ENCODE measurements around the gene CDK1.

CDK1 gene

DNA sequence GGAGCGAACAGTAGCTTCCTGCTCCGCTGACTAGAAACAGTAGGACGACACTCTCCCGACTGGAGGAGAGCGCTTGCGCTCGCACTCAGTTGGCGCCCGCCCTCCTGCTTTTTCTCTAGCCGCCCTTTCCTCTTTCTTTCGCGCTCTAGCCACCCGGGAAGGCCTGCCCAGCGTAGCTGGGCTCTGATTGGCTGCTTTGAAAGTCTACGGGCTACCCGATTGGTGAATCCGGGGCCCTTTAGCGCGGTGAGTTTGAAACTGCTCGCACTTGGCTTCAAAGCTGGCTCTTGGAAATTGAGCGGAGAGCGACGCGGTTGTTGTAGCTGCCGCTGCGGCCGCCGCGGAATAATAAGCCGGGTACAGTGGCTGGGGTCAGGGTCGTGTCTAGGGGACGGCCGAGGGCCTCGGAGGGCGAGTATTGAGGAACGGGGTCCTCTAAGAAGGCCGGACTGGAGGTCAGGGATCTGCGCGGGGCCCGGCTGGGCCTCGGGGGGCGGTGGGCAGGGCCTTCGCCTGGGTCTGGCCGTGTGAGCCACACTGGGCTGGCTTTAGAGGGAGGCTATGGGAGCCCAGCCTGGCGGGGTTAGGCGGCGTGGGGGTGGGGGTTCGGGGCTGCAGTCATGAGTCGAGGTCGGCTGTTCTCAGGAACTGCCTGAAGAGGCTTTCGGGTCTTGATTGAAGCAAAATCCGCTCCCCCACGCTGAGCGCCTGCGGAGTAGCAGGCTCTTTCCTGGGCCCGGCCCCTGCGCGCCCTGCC is at the start of gene CDK1:
Gene CDK1, plus strand, starts transcription at position 265 of the 757 bp plus-strand sequence. CDS start 1,688 bp downstream, outside the sequence.
- no peaks in the 10 kb centered on the region for H3K27me3 Mint-ChIP-seq
- H3K4me3 Mint-ChIP-seq, result peak within 1 kb of the TSS; percentile 98
- H3K4me1 Mint-ChIP-seq (ENCODE audit: low read depth), result peaks cover 28% of the 10 kb centered on the region
- H3K9me3 Mint-ChIP-seq, result no peaks in the 10 kb centered on the region
- peaks cover 46% of the 10 kb centered on the region for H3K36me3 Mint-ChIP-seq (ENCODE audit: low read depth)
- peak; percentile 94 for DNase-seq
- H3K27ac Mint-ChIP-seq, result peak within 1 kb of the TSS; percentile 98

DNA sequence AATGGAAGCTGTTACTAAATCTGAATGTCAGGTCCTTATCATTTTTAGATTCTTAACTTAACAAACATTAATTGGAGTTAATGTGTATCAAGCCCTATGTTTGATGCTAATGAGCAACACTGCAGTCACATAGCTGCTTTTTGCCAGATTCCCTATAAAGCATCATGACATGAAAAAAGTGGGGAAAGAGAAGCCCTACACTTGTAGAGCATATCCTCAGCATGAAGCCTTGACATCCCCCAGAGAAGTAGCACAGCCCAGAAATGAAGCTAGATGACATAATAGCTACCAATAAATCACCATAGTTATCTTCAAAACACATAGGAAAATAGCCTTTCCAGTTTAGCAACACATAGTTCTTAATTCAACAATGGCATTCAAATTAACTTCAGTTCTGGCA is 49.2 kb upstream of the CDK1 start:
- Mint-ChIP-seq H3K27ac (peak overlapping the region; percentile 83), H3K36me3 (ENCODE audit: low read depth) (peaks cover 5% of the 10 kb centered on the region), H3K4me3 (no peak overlapping the region), H3K27me3 (no peaks in the 10 kb centered on the region), H3K4me1 (ENCODE audit: low read depth) (peaks cover 76% of the 10 kb centered on the region), H3K9me3 (peaks cover 2% of the 10 kb centered on the region)
- DNase-seq, result no peak

DNA sequence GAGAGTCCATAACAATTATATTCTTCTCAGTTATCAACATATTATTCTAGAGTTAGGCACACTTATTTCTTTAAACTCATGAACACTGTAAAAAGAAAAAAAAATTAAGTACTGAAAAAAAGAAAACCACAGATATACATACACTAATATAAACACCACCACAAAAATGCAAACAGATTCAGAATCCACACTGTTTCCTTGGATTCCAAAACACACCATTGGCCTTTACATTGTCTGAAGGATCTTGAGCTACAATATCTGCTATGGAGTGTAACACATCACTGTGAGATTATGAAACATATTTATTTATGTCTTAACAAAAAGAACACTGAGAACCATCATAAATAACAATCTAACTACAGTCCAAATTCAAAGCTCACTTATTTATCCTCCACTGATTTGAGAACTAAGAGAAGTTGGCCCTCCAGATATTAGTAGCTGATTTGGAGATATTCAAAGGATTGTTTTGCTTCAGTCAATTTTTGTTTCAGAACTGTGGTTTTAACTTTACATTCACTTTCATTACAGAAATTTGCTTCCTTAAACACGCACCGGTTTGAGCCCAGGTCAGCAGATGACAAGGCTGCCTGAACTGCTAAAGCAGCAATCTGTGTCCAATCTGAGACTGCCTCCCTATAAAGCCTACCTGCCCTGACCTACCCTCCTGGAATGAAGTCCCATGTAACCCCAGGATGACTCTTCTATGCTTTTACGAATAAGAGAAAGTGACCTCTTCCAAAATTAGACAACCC is 47.0 kb upstream of the CDK1 start:
- Mint-ChIP-seq H3K27me3 (peaks cover 2% of the 10 kb centered on the region), H3K36me3 (ENCODE audit: low read depth) (peaks cover 3% of the 10 kb centered on the region), H3K27ac (peak overlapping the region; percentile 81), H3K9me3 (no peaks in the 10 kb centered on the region), H3K4me3 (peak overlapping the region; percentile 84), H3K4me1 (ENCODE audit: low read depth) (peaks cover 59% of the 10 kb centered on the region)
- peak; percentile 44 for DNase-seq

DNA sequence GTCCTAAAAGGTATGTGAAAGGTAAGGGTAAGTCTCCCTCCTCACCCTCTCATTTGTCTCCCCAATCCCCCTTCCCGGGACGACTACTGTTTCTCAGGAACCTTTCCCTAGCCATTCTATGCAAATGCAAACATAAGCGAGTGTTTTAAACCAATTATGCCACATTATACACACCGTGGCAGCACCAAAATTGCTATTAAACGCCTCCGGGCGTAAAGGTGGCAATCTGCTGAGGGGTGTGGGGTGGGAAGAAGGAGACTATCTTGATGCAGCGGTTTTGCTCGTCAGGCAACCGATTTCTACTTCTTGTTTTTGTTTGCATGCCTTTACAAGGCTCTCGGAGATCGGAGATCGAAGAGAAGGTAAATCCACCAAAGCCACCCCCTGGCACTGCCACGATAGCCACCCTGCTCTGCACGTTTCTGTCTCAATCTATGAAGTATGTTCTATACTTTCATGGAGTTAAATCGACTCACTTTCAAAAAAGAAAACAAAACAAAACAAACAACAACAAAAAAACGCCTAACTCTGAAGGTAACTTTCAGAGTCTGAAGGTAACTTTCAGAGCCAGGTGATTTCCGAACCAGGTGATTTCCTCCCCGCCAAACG is 46.0 kb upstream of the CDK1 start:
- Mint-ChIP-seq H3K27ac (peak overlapping the region; percentile 81), H3K27me3 (peaks cover 2% of the 10 kb centered on the region), H3K9me3 (no peaks in the 10 kb centered on the region), H3K4me3 (peak overlapping the region; percentile 84), H3K36me3 (ENCODE audit: low read depth) (peaks cover 3% of the 10 kb centered on the region), H3K4me1 (ENCODE audit: low read depth) (peaks cover 49% of the 10 kb centered on the region)
- peak; percentile 42 for DNase-seq

DNA sequence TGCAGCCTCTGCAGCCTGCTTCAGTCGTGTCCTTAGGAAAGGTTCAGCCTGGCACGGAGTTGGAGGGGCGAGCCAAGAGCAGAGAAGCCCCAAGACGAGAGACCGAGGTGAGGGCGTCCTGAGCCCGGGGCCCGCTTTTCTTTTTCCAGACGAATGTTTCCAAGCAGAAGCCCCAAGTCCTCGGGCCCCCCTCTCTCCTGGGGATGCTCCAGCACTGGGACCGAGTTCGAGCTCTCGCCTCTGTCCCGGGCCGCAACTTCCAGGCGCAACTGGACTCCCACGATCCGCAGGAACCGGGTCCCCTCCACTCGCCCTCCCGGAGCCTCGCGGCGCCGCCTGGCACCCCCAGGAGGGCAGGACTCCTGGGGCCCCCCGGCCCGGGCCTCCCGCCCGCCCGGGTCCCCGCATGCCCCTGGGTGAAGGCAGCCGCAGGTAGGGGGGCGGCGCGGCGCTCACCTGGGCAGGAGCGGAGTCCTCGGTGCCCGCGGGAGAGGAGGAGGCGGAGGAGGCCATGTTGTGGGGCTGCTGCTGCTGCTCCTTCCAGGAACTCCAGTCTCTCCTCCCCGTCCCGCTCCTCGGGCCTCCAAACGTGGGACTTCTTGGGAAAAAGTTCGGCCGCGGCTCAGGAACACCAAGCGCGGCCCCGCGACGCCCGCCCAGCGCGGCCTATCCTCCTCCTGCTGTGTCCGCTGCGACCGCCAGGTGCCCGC is 45.3 kb upstream of the CDK1 start:
- peaks cover 3% of the 10 kb centered on the region for H3K36me3 Mint-ChIP-seq (ENCODE audit: low read depth)
- peaks cover 2% of the 10 kb centered on the region for H3K27me3 Mint-ChIP-seq
- H3K4me3 Mint-ChIP-seq, result peak overlapping the region; percentile 84
- H3K27ac Mint-ChIP-seq, result peak overlapping the region; percentile 81
- no peaks in the 10 kb centered on the region for H3K9me3 Mint-ChIP-seq
- H3K4me1 Mint-ChIP-seq (ENCODE audit: low read depth), result peaks cover 42% of the 10 kb centered on the region
- peak; percentile 71 for DNase-seq

DNA sequence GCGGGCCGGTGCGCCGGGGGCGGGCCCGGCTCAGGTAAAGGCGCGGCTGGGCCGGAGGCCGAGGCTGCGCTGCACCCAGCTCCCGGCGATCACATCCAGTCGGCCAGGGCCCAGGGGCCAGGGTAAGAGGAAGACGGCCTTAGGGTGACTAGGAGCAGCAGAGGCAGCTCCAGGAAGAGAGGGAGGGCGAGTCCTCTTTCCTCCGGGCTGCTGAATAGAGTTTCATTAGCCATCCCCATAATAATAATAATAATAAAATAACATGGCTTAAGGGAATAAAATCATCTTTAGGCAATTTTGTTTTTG is 44.8 kb upstream of the CDK1 start:
- DNase-seq, result no peak
- peaks cover 3% of the 10 kb centered on the region for H3K36me3 Mint-ChIP-seq (ENCODE audit: low read depth)
- H3K4me3 Mint-ChIP-seq, result peak overlapping the region; percentile 84
- no peak overlapping the region for H3K27ac Mint-ChIP-seq
- H3K27me3 Mint-ChIP-seq, result peaks cover 2% of the 10 kb centered on the region
- H3K9me3 Mint-ChIP-seq, result no peaks in the 10 kb centered on the region
- peaks cover 39% of the 10 kb centered on the region for H3K4me1 Mint-ChIP-seq (ENCODE audit: low read depth)

DNA sequence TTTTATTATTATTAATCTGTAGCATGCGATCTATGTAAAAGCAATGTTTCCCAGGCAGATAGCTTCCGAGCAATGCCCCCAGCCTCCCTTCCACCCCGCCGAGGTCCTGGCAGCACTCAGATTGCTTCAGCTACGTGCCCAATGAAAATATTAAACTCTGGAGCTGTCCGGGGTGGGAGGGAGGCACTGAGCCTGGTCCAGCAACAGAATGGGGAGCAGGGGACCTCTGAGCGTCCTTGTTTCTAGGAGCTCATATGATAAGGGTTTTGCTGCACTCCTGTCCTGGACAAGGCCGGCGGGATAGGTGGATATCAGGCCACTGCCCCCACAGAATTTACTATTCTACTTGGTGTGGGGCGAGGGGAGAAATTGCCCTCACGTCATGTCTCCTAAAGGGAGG is 44.5 kb upstream of the CDK1 start:
- H3K27ac Mint-ChIP-seq, result no peak overlapping the region
- no peaks in the 10 kb centered on the region for H3K9me3 Mint-ChIP-seq
- peaks cover 36% of the 10 kb centered on the region for H3K4me1 Mint-ChIP-seq (ENCODE audit: low read depth)
- H3K36me3 Mint-ChIP-seq (ENCODE audit: low read depth), result peaks cover 3% of the 10 kb centered on the region
- peaks cover 2% of the 10 kb centered on the region for H3K27me3 Mint-ChIP-seq
- H3K4me3 Mint-ChIP-seq, result peak overlapping the region; percentile 84
- DNase-seq, result no peak

DNA sequence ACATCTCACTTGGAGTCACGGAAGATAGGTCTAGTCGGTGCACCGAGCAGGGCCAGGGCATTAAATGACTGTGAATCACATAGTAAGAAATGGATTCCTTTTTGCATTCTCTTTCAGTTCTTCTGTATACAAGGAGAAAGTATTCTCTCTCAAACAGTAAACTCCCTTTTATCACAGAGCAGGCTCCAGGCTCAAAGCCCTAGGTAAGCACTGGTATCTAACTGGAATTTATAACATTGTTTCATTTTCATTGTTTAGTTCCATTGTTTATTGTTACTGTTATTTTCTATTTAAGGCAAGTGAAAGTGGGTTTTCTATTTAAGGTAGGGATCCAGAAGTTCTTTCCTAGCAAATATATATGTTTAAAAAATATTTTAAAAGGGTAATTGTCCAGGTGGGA is 44.1 kb upstream of the CDK1 start:
- no peak overlapping the region for H3K27ac Mint-ChIP-seq
- H3K36me3 Mint-ChIP-seq (ENCODE audit: low read depth), result peaks cover 3% of the 10 kb centered on the region
- H3K4me3 Mint-ChIP-seq, result peak overlapping the region; percentile 84
- DNase-seq, result no peak
- H3K9me3 Mint-ChIP-seq, result no peaks in the 10 kb centered on the region
- peaks cover 2% of the 10 kb centered on the region for H3K27me3 Mint-ChIP-seq
- H3K4me1 Mint-ChIP-seq (ENCODE audit: low read depth), result peaks cover 32% of the 10 kb centered on the region

DNA sequence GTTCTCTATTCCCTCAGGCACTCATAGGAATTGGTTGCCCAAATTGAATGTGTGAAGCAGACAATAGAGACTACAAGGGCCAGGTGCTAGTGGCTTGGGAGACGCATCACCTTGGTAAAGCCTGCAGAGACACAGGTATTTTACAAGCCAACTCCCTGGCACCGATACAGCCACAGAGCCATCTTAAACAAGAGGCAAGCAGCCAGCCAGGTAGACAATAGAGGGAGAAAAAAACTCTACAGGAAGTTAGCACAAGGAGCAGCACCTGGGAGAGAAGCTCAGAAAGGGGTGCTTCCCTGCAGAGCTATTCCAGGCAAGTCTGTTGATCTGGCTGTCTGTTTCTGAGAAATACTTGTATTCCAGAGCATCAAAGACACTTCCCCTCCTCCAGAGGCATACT is 43.0 kb upstream of the CDK1 start:
- H3K4me3 Mint-ChIP-seq, result no peak overlapping the region
- H3K27me3 Mint-ChIP-seq, result peaks cover 2% of the 10 kb centered on the region
- no peaks in the 10 kb centered on the region for H3K9me3 Mint-ChIP-seq
- no peak overlapping the region for H3K27ac Mint-ChIP-seq
- peaks cover 24% of the 10 kb centered on the region for H3K4me1 Mint-ChIP-seq (ENCODE audit: low read depth)
- H3K36me3 Mint-ChIP-seq (ENCODE audit: low read depth), result peaks cover 3% of the 10 kb centered on the region
- no peak for DNase-seq

DNA sequence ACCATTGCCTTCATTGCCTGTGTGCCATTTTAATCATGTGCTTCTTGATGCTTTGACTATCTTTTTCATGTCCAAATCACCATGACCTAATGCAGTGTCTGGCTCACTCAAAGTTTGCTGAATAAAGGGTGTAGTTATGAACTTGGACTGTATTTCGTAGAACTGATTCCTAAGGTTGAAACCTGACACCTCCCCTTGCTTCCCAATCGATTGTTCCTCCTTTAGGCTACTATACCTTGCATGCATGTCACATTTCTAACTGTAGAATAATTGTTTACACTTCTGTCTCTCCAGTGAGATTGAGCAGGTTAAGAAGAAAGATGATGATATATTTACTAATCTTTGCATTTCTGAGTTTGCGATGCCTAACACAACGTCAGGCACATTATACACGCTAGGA is 41.0 kb upstream of the CDK1 start:
- Mint-ChIP-seq H3K4me3 (no peak overlapping the region), H3K9me3 (no peaks in the 10 kb centered on the region), H3K27ac (no peak overlapping the region), H3K27me3 (peaks cover 2% of the 10 kb centered on the region), H3K36me3 (ENCODE audit: low read depth) (peaks cover 3% of the 10 kb centered on the region), H3K4me1 (ENCODE audit: low read depth) (peaks cover 6% of the 10 kb centered on the region)
- DNase-seq, result no peak

DNA sequence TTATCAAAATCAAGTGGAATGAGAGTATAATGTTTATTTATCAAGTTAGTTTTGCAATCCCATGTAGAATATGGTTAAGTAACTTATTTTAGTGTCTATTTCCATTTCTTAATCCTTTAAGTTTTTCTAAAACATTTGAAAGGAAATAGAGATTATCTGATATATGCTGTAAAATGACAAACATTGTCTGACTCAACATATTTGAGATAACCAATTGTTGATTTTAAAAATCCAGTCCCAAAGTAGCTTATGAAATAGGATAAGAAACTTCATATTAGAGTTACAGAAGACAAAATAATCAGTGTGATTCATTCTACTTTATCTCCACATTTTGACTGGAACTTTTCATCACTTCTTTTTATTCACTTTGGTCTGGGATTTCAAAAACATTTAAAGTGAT is 38.7 kb upstream of the CDK1 start:
- no peaks in the 10 kb centered on the region for H3K9me3 Mint-ChIP-seq
- H3K4me3 Mint-ChIP-seq, result no peak overlapping the region
- H3K27me3 Mint-ChIP-seq, result peaks cover 2% of the 10 kb centered on the region
- no peak overlapping the region for H3K27ac Mint-ChIP-seq
- DNase-seq, result no peak
- no peaks in the 10 kb centered on the region for H3K36me3 Mint-ChIP-seq (ENCODE audit: low read depth)
- H3K4me1 Mint-ChIP-seq (ENCODE audit: low read depth), result peaks cover 3% of the 10 kb centered on the region

DNA sequence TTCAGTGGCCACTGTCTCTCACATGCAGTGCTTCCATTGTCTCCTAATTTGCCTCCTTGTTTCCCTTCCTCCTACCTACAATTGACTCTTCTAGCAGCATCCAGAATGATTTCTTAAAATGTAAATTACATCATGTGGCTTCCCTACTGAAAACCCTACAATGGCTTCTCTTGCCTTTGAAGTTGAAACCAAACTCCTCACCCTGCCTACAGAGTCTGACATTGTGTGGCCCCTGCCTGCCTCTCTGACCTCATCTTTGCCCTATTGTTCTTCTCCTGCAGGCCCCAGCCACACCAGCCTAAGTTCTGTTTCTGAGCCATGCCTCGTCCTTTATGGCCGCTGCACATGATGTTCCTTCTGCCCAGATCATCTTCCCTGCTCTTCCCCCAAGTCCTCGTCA is 35.8 kb upstream of the CDK1 start:
- no peak overlapping the region for H3K4me3 Mint-ChIP-seq
- no peaks in the 10 kb centered on the region for H3K9me3 Mint-ChIP-seq

DNA sequence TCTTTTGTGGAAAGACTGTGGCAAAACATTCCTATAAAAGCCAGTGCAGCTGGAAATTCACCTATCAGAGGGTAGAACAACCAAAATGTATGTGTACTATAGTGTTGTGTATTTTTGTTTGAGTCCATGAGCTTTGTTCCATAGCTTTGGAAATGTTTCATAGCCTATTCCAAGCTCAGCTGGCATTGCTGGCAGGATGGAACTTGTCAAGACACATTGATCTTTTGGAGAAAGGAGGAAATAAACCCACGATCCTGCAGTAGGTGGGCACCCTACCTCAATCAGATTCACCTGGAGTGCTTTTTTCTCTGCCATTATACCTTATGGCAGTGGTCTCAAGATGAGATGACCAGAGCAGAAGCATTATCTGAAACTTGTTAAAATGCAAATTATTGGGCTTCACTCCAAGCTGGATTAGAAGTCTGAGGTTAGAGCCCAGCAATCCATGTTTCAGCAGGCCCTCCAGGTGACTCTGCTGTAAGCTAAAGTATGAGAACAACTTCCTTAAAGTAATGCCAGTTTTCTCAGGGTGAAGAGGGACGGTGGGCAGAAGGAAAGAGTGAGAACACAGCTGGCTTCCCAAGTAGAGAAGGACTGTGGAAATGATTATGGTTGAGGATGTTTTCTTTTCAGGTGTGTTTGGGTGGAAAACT is 30.3 kb upstream of the CDK1 start:
- H3K4me3 Mint-ChIP-seq, result no peak overlapping the region
- DNase-seq, result no peak
- H3K4me1 Mint-ChIP-seq (ENCODE audit: low read depth), result peaks cover 6% of the 10 kb centered on the region
- no peak overlapping the region for H3K27ac Mint-ChIP-seq
- H3K27me3 Mint-ChIP-seq, result no peaks in the 10 kb centered on the region
- no peaks in the 10 kb centered on the region for H3K9me3 Mint-ChIP-seq
- no peaks in the 10 kb centered on the region for H3K36me3 Mint-ChIP-seq (ENCODE audit: low read depth)

More for the DNA sequence above, 35.8 kb upstream of the CDK1 start:
- DNase-seq, result no peak
- no peaks in the 10 kb centered on the region for H3K36me3 Mint-ChIP-seq (ENCODE audit: low read depth)
- H3K27me3 Mint-ChIP-seq, result no peaks in the 10 kb centered on the region
- peaks cover 1% of the 10 kb centered on the region for H3K4me1 Mint-ChIP-seq (ENCODE audit: low read depth)
- no peak overlapping the region for H3K27ac Mint-ChIP-seq

DNA sequence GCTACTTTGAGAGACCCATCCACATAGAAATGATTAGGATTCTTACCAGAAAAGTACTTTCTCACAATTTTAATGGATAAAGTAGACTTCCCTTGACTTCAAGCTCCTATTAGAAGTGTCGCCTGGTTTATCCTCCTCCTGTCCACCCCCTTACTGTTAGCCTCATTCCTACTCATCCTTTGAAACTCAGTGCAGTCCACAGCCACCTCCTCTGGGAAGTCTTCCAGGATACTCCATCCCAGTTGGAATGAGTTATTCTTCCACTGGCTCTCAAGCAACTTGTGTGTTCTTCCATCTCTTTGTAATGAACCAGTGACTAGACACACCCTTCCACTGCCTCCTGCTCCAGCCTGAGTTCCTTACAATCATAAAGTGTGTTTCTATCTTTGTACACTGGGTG is 25.1 kb upstream of the CDK1 start:
- Mint-ChIP-seq H3K27ac (no peak overlapping the region), H3K4me1 (ENCODE audit: low read depth) (peaks cover 6% of the 10 kb centered on the region), H3K27me3 (peaks cover 6% of the 10 kb centered on the region), H3K9me3 (no peaks in the 10 kb centered on the region), H3K4me3 (no peak overlapping the region), H3K36me3 (ENCODE audit: low read depth) (no peaks in the 10 kb centered on the region)
- DNase-seq, result no peak
